Neuronal stem cell (in vitro differentiated cells): Measurements from ENCODE around the gene PDIA5.

ENCODE experiments used
- DNase-seq: peaks from one replicate; pipeline ENCODE4 v3.0.0-alpha.2; 2013; ENCODE audit warnings: low spot score
- H2AFZ ChIP-seq: one replicate; pipeline ENCODE4 v1.6.1; 2013; ENCODE audit warnings: mild to moderate bottlenecking, low read length, inconsistent platforms
- H2AK5ac ChIP-seq: 2 replicates; pipeline ENCODE4 v1.6.1; 2013; ENCODE audit warnings: low read depth, mild to moderate bottlenecking, inconsistent platforms, low read length, moderate library complexity, mixed read lengths
- H2BK120ac ChIP-seq: 2 replicates; pipeline ENCODE4 v1.6.1; 2013; ENCODE audit warnings: low read depth, mild to moderate bottlenecking, inconsistent platforms, low read length, moderate library complexity, mixed read lengths
- H2BK12ac ChIP-seq: one replicate; pipeline ENCODE4 v1.6.1; 2013; ENCODE audit warnings: low read length, inconsistent platforms
- H2BK15ac ChIP-seq: 2 replicates; pipeline ENCODE4 v1.6.1; 2013; ENCODE audit warnings: mild to moderate bottlenecking, low read length, inconsistent platforms, mixed read lengths
- H2BK5ac ChIP-seq: one replicate; pipeline ENCODE4 v1.6.1; 2013; ENCODE audit warnings: inconsistent platforms, mild to moderate bottlenecking, low read length, moderate library complexity
- H3K14ac ChIP-seq: one replicate; pipeline ENCODE4 v1.6.1; 2013; ENCODE audit warnings: low read length, inconsistent platforms
- H3K18ac ChIP-seq: 2 replicates; pipeline ENCODE4 v1.6.1; 2013; ENCODE audit warnings: low read length, inconsistent platforms
- H3K23ac ChIP-seq: 2 replicates; pipeline ENCODE4 v1.6.1; 2013; ENCODE audit warnings: low read depth, mild to moderate bottlenecking, mixed read lengths, low read length, inconsistent platforms; ENCODE audit not compliant: poor library complexity
- H3K27ac ChIP-seq: replicated peaks from 3 replicates; pipeline ENCODE4 v1.5.1; 2013; ENCODE audit warnings: low read length, inconsistent platforms
- H3K27me3 ChIP-seq, 3 experiments: 2 replicates each; pipeline ENCODE4 v1.6.1; 2013; ENCODE audit warnings: low read length in 3 of 3, mild to moderate bottlenecking in 2 of 3, inconsistent platforms in 1 of 3, low read depth in 1 of 3, mixed read lengths in 1 of 3, moderate library complexity in 1 of 3; ENCODE audit not compliant: control insufficient read depth in 3 of 3, insufficient read depth in 3 of 3
- H3K36me3 ChIP-seq, 2 donors: replicated peaks in 1 of 2; 2 replicates each; pipeline ENCODE4 v1.6.1; 2013; ENCODE audit warnings: low read length in 2 of 2; ENCODE audit not compliant: control insufficient read depth in 2 of 2, insufficient read depth in 2 of 2
- H3K4ac ChIP-seq: 2 replicates; pipeline ENCODE4 v1.6.1; 2013; ENCODE audit warnings: inconsistent platforms, mild to moderate bottlenecking, low read length, moderate library complexity
- H3K4me1 ChIP-seq, 2 donors: 1 replicate in 1 of 2; 2 replicates in 1 of 2; pipeline ENCODE4 v1.6.1; 2013; ENCODE audit warnings: low read length in 2 of 2, low read depth in 1 of 2; ENCODE audit not compliant: control insufficient read depth in 2 of 2, insufficient read depth in 1 of 2
- H3K4me2 ChIP-seq: one replicate; pipeline ENCODE4 v1.6.1; 2013; ENCODE audit warnings: mild to moderate bottlenecking, low read length, inconsistent platforms; ENCODE audit not compliant: insufficient read depth, poor library complexity, severe bottlenecking
- H3K4me3 ChIP-seq, 2 donors: 2 replicates each; pipeline ENCODE4 v1.5.1; 2013; ENCODE audit warnings: low read length in 2 of 2, mild to moderate bottlenecking in 2 of 2, inconsistent platforms in 1 of 2, moderate library complexity in 1 of 2
- H3K79me1 ChIP-seq: one replicate; pipeline ENCODE4 v1.6.1; 2013; ENCODE audit warnings: low read depth, mild to moderate bottlenecking, inconsistent platforms, low read length, moderate library complexity
- H3K9ac ChIP-seq: one replicate; pipeline ENCODE4 v1.6.1; 2013; ENCODE audit warnings: mild to moderate bottlenecking, low read depth, low read length, inconsistent platforms; ENCODE audit not compliant: poor library complexity
- H3K9me3 ChIP-seq, 2 donors: replicated peaks in 1 of 2; 2 replicates each; pipeline versions ENCODE3 to v1.6.1; 2013; ENCODE audit warnings: low read length in 2 of 2, mild to moderate bottlenecking in 2 of 2, inconsistent platforms in 1 of 2, low read depth in 1 of 2, mixed read lengths in 1 of 2, moderate library complexity in 1 of 2; ENCODE audit not compliant: control insufficient read depth in 2 of 2, insufficient read depth in 1 of 2
- H4K8ac ChIP-seq: one replicate; pipeline ENCODE4 v1.6.1; 2013; ENCODE audit warnings: low read depth, mild to moderate bottlenecking, inconsistent platforms, low read length, moderate library complexity
- H4K91ac ChIP-seq: one replicate; pipeline ENCODE4 v1.6.1; 2013; ENCODE audit warnings: low read length, low read depth, mild to moderate bottlenecking, inconsistent platforms; ENCODE audit not compliant: poor library complexity
- WGBS, 2 donors: extraction: QIAGEN DNeasy Blood & Tissue Kit; methylation state at CpG; one replicate each; pipeline ENCODE4 v1.1.7; 2013; ENCODE audit warnings: missing lambda C conversion rate in 2 of 2, mixed read lengths in 1 of 2; ENCODE audit not compliant: insufficient read length in 2 of 2, insufficient replicate concordance in 1 of 2; ENCODE audit errors: extremely low coverage in 2 of 2; 5-methylcytosine and 5-hydroxymethylcytosine counted together

The PDIA5 gene

GRCh38 chr3:123025642-123026521 lies 40.9 kb upstream of the PDIA5 start:
- H3K4me3 ChIP-seq = peak overlapping the region; percentile 87 to 93
- H2BK15ac ChIP-seq = peak overlapping the region; percentile 7
- H3K79me1 ChIP-seq = peaks cover 3% of the 10 kb centered on the region
- WGBS, 2 donors = no CpG with 5 or more reads among the region's 33 CpGs
- peak; percentile 38 for DNase-seq
- no peak overlapping the region for H3K14ac ChIP-seq
- H3K18ac ChIP-seq = peak overlapping the region; percentile 96
- H3K9ac ChIP-seq = peak overlapping the region; percentile 56
- no peak overlapping the region for H4K8ac ChIP-seq
- H3K27ac ChIP-seq = no peak overlapping the region
- H2BK5ac ChIP-seq = no peak overlapping the region
- H3K23ac ChIP-seq = no peak overlapping the region
- no peak overlapping the region for H4K91ac ChIP-seq
- H2BK12ac ChIP-seq = no peak overlapping the region
- H3K27me3 ChIP-seq = no peaks in the 10 kb centered on the region
- no peak overlapping the region for H3K4ac ChIP-seq
- H3K36me3 ChIP-seq = peaks cover 0 to 52% of the 10 kb centered on the region in 2 donors
- peak overlapping the region; percentile 11 for H2BK120ac ChIP-seq
- H3K4me1 ChIP-seq = peaks cover 26 to 34% of the 10 kb centered on the region in 2 donors
- no peak overlapping the region for H2AK5ac ChIP-seq
- peak overlapping the region; percentile 100 for H3K4me2 ChIP-seq
- no peak overlapping the region for H2AFZ ChIP-seq
- H3K9me3 ChIP-seq = peaks cover 0 to 46% of the 10 kb centered on the region in 2 donors

DNA sequence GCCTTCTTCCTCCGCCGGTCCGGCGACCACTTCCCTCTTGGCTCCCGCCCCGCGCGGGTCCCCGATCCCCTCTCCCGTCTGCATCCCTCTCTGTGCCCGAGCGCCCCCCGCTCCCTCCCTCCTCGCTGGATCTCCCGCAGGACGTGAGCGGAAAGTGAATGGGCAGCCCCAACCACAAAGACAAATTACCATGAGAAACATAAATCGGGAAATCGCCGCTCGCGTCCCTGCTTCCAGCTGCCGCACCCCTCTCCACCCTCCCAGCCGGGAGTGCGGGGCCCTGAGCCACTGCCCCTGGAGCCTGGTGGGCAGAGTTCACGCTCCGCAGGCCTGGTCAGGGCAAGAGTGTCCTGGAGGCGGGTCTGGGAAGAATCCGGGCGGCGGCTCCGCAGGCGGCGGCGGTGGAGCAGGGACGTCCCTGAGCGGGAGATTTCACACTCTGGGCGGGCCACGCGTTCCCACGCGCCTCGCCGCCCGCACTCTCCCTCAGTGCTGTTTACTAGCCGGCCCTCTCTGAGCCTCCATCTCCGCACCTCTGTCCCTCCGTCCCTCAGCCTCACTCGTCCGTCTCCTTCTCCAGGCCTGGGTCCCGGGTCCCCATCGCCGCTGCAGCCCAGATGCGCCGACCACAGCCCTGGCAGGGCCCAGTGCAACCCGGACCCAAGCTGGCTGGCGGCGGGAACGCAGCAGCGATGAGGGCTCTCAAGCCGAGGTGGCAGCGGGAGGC lies 40.1 kb upstream of the PDIA5 start:
- peak overlapping the region; percentile 95 for H3K9ac ChIP-seq
- peaks cover 0 to 38% of the 10 kb centered on the region in 2 donors for H3K9me3 ChIP-seq
- peak overlapping the region; percentile 87 to 93 for H3K4me3 ChIP-seq
- H2BK120ac ChIP-seq = peak overlapping the region; percentile 27
- H3K36me3 ChIP-seq = peaks cover 0 to 43% of the 10 kb centered on the region in 2 donors
- H2AFZ ChIP-seq = peak overlapping the region; percentile 88
- no peak overlapping the region for H3K27ac ChIP-seq
- no CpG with 5 or more reads among the region's 62 CpGs for WGBS, 2 donors
- peak; percentile 44 for DNase-seq
- H3K14ac ChIP-seq = peak overlapping the region; percentile 85
- H4K91ac ChIP-seq = peak overlapping the region; percentile 26
- peak overlapping the region; percentile 25 for H2AK5ac ChIP-seq
- peaks cover 3% of the 10 kb centered on the region for H3K79me1 ChIP-seq
- H2BK5ac ChIP-seq = peak overlapping the region; percentile 31
- H3K27me3 ChIP-seq = no peaks in the 10 kb centered on the region
- H2BK12ac ChIP-seq = peak overlapping the region; percentile 63
- peak overlapping the region; percentile 82 for H3K23ac ChIP-seq
- H3K4ac ChIP-seq = no peak overlapping the region
- peak overlapping the region; percentile 100 for H3K4me2 ChIP-seq
- peak overlapping the region; percentile 68 for H2BK15ac ChIP-seq
- no peak overlapping the region for H4K8ac ChIP-seq
- H3K4me1 ChIP-seq = peaks cover 27 to 30% of the 10 kb centered on the region in 2 donors
- peak overlapping the region; percentile 96 for H3K18ac ChIP-seq

- Histone ChIP-seq H3K4ac (no peak within 1 kb of the TSS), H3K23ac (peak within 1 kb of the TSS; percentile 82), H3K9ac (peak within 1 kb of the TSS; percentile 95), H2AK5ac (peak within 1 kb of the TSS; percentile 25), H3K4me3 (peak within 1 kb of the TSS; percentile 87 to 93), H3K14ac (peak within 1 kb of the TSS; percentile 86), H4K91ac (peak within 1 kb of the TSS; percentile 26), H2BK5ac (peak within 1 kb of the TSS; percentile 33), H2AFZ (peak within 1 kb of the TSS; percentile 88), H3K9me3 (peaks cover 0 to 30% of the 10 kb centered on the region in 2 donors), H3K79me1 (peaks cover 3% of the 10 kb centered on the region), H4K8ac (no peak within 1 kb of the TSS), H3K27me3 (no peaks in the 10 kb centered on the region), H3K18ac (peak within 1 kb of the TSS; percentile 96), H2BK15ac (peak within 1 kb of the TSS; percentile 68), H2BK120ac (peak within 1 kb of the TSS; percentile 27), H3K36me3 (peaks cover 0 to 35% of the 10 kb centered on the region in 2 donors), H2BK12ac (peak within 1 kb of the TSS; percentile 63), H3K4me2 (peak within 1 kb of the TSS; percentile 100), H3K27ac (peak within 1 kb of the TSS; percentile 14), H3K4me1 (peaks cover 20 to 28% of the 10 kb centered on the region in 2 donors)
- WGBS, 2 donors = no CpG with 5 or more reads among the region's 94 CpGs
- DNase-seq = peak; percentile 85
These were observed 39.3 kb upstream of the PDIA5 start, which contains the start of gene SEMA5B for GRCh38 chr3:123027292-123028232. SEMA5B (minus strand) TSS chr3:123027763; CDS start chr3:122961263, 66,500 bp downstream.
